HL-60 (cell line): ENCODE measurements around the gene ZNF236.
A peak's percentile ranks its signal among the peaks of the same experiment; 100 is the strongest.

Experiments
- CTCF ChIP-seq: IDR thresholded peaks from one replicate; pipeline ENCODE4 v1.5.1; 2011; ENCODE audit warnings: low read length, control low read depth, inconsistent platforms; ENCODE audit not compliant: insufficient read depth
- POLR2AphosphoS5 ChIP-seq: IDR thresholded peaks from 2 replicates; pipeline ENCODE4 v1.6.1; 2012; ENCODE audit warnings: low read depth
- SPI1 ChIP-seq: IDR thresholded peaks from 2 replicates; pipeline ENCODE4 v1.6.1; 2012; ENCODE audit warnings: low read depth, mild to moderate bottlenecking, borderline replicate concordance
- TF ChIP-seq, protein P1 (sequence below): IDR thresholded peaks from 2 replicates; pipeline ENCODE4 v1.6.1; 2012; ENCODE audit warnings: low read depth; ENCODE audit not compliant: insufficient replicate concordance

DNA sequence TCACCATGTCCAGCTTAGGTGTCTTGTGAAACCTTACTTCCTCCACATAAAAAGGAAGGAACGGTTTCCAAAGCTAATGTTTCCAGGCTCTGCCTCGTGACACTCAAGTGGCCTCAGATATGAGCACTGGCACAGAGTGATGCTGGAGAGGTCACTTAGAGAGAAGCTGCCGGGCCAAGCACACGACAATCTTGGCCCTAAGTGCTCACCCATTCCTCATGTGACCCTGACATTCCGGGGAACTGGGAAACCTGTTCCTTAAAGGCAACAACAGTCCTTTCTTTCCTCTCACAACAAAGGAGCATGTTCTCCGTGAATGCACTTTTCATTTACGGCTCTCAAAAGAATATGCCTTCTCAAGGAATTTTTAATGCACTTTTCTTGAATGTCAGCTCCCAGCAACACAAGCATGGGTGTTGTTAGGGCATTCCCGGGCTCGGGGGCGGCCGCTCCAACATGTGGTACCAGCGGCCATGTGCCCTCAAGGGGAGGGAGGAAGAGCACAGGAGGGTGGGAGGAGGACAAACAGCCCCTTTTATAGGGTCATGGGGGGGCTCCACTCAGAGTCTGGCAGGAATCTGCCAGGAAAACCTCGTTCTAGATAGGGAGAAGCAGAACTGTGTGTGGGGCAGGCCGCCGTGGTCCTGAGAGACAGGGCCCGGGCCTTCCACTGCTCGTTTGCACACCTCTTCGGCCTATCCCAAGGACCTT, 191.6 kb downstream of the ZNF236 start:
- TF ChIP-seq CTCF (no peak), POLR2AphosphoS5 (peak; percentile 57; the same call in 1 of the 2 replicates), SPI1 (peak; percentile 26; the same call in 1 of the 2 replicates)
- TF ChIP-seq, protein P1, sequence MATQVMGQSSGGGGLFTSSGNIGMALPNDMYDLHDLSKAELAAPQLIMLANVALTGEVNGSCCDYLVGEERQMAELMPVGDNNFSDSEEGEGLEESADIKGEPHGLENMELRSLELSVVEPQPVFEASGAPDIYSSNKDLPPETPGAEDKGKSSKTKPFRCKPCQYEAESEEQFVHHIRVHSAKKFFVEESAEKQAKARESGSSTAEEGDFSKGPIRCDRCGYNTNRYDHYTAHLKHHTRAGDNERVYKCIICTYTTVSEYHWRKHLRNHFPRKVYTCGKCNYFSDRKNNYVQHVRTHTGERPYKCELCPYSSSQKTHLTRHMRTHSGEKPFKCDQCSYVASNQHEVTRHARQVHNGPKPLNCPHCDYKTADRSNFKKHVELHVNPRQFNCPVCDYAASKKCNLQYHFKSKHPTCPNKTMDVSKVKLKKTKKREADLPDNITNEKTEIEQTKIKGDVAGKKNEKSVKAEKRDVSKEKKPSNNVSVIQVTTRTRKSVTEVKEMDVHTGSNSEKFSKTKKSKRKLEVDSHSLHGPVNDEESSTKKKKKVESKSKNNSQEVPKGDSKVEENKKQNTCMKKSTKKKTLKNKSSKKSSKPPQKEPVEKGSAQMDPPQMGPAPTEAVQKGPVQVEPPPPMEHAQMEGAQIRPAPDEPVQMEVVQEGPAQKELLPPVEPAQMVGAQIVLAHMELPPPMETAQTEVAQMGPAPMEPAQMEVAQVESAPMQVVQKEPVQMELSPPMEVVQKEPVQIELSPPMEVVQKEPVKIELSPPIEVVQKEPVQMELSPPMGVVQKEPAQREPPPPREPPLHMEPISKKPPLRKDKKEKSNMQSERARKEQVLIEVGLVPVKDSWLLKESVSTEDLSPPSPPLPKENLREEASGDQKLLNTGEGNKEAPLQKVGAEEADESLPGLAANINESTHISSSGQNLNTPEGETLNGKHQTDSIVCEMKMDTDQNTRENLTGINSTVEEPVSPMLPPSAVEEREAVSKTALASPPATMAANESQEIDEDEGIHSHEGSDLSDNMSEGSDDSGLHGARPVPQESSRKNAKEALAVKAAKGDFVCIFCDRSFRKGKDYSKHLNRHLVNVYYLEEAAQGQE, result no peak
